Left kidney (tissue), 2 donors: ENCODE data around the gene ECHS1. TPM values are rescaled to one million over a fixed set of nuclear protein-coding genes. Genes with fewer than 3 reads are reported as not detected.
A peak's percentile ranks its signal among the peaks of the same experiment; 100 is the strongest.
"Not testable (repeated sequence)": the region's sequence is repeated elsewhere in the genome, so short reads cannot be mapped to it uniquely, and the experiment has no call there.

Experiments used
- DNase-seq: peaks from one replicate; pipeline ENCODE4 v3.0.0-alpha.2; 2013
- polyA plus RNA-seq: library from polyadenylated mRNA; unstranded; fragments of 120-200 nt; gene quantifications from one replicate; pipeline ENCODE4 v1.2.1, GENCODE V29; 2013; ENCODE audit not compliant: insufficient read length

ECHS1 gene
- polyA plus RNA-seq, 1 donor: 128 TPM

DNA sequence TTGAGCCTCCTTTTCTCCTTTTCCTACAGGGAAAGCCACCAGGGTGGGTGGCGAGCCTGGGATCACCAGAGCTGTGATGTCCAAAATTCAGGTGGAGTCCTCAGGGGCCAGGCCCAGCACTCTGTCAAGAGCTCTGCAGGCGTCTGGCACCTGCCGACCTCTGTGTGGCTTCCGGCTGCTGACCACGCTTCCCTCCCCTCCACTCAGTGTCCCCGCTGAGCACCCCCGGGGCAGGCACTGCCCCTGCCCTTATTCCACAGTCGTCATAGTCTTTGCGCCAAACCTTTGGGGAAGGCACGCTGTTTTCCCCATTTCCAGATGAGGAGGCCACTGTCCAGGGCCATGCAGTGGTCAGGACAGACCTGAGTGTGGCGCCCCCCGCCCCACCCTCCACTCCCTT is 28.3 kb upstream of the ECHS1 start:
- no peak for DNase-seq

DNA sequence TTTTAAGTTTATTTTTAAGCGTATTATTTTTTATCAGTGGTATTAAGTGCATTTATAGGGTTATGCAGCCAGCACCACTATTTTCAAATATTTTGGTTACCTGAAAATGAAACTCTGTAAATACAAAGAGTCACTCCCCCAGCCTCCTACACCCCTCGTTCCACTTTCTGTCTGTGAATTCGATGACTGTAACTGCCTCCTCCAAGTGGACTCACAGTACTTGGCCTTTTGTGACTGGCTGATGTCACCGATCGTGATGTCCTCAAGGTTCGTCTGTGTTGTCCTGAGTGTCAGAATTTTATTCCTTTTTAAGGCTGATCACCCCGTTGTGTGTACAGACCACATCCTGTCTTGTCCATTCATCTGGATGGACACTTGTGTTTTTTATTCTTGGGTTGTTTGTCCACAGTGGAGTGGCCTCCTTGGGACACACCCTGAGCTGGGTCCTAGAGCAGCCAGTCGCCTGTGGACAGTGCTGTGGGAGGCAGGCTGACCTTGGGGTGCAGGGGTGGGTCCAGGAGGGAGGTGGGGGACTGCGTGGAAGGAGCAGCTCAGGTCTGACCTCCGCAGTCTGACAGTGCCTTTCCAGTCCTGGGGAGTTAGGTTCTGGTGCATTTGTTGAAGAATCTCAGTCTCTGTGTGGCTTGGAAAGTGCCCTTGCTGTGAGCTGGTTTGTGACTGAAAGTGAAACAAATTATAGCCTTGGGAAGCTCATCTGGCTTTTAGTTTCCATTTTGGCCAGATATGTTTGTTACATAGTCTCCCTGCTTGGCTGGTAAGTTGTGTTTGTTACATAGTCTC is 27.7 kb upstream of the ECHS1 start:
- no peak for DNase-seq

DNA sequence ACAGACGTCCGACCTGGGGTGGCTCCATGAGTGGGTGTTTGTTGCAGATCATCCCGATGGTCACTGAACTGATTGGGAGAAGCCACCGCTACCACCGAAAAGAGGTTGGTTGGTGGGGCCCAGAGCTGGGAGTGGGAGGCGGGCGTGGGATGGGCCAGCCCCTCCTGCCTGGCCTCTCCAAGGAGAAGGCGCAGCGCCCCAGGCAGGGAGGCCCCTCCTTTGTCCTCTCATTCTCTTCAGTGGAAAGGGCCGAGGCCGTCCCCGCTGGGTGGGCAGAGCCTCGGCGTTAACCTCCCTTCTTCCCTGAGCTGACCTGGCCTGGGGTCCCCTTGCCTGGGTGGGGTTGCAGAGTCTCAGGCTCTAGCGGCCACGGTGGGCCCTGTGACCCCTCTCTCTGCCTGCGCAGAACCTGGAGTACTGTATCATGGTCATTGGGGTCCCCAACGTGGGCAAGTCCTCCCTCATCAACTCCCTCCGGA is 26.0 kb upstream of the ECHS1 start:
- no peak for DNase-seq

DNA sequence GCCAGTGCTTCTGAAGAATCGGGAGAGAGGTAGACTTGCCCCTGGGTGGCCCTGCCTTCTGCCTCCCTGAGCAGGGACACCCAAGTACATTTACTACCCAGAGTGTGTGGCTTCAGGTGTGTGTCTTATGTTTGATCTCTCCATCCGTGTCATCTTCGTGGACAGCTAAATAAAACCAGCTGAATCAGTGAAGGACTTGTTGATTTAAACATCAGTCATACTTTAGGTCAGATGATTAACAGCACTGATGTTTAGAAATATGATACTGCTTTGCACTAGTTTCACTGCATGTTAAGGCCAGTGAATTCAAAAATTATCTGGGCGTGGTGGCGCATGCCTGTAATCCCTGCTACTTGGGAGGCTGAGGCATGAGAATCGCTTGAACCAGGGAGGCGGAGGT is 24.8 kb upstream of the ECHS1 start:
- no peak for DNase-seq

DNA sequence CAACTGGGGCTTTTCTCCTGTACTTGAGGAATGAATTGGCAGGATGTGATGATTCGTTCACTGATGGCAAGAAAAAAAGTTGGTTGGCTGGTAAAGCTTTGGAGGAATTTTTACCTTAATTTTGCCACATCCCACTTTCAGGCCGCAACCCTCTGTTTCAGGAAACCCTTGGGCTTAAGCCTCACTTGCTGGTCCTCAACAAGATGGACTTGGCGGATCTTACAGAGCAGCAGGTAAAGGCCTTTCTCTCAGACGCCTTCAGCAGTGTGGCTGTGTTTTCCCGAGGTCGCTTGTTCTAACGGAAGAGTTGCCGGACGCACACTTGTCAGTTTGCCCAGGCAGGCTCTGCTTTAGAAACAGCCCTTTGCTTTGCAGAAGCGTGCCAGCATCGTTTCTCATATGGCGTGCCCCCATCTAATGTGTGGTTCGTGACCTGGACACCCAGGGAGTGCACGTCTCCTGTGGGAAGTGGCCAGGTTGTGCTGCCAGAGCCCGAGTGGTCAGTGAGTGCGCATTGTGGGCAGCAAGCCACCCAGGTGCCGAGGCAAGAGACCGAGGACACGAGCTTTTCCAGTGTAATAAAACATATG is 23.0 kb upstream of the ECHS1 start:
- no peak for DNase-seq

DNA sequence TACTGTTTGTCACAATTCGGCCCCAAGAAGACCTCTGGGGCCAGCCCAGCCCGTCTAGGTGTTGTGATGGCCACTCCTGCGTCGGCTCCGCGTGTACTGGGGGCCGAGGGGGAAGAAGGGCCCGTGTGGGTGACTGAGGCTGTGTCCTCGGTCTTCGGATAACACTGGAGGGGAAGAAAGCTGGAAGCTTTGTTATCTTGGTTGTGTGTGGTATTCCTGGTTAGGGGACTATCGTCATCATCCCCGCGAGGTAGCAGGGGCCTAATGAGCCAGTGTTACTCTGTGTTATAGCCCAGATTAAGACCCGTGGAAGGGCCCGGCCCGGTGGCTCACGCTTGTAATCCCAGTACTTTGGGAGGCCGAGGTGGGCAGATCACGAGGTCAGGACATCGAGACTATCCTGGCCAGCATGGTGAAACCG is 21.7 kb upstream of the ECHS1 start:
- no peak for DNase-seq

DNA sequence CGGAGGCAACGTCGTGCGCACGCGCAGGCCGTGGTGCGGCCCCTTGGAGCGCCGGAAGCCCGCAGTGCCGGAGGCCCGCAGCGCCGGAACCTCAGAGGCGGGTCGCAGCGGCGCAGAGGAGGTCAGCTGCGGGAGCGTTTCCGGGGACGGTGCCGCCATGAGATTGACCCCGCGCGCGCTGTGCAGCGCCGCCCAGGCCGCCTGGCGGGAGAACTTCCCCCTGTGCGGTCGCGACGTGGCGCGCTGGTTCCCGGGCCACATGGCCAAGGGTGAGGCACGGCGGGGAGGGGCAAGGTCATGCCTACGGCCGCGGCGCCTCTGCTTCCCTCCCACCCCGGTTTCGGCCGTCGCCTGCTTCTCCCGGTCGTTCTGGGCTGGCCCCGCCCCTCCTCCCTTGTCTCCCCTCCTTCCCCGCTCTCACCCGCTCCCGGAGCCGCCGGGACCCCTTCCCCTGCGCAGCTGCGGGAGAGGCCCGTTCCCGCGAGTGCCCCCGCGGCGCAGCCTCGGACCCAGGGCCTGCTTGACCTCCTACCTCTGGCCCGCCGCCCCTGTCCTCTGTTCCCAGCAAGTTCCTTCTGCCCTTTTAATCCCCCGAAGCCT is 21.0 kb upstream of the ECHS1 start, which contains the start of gene MTG1:
TSS of gene MTG1 (plus strand) at position 94 of the 600 bp plus-strand sequence. CDS start at position 158, 64 bp downstream.
- peak; percentile 95 for DNase-seq

DNA sequence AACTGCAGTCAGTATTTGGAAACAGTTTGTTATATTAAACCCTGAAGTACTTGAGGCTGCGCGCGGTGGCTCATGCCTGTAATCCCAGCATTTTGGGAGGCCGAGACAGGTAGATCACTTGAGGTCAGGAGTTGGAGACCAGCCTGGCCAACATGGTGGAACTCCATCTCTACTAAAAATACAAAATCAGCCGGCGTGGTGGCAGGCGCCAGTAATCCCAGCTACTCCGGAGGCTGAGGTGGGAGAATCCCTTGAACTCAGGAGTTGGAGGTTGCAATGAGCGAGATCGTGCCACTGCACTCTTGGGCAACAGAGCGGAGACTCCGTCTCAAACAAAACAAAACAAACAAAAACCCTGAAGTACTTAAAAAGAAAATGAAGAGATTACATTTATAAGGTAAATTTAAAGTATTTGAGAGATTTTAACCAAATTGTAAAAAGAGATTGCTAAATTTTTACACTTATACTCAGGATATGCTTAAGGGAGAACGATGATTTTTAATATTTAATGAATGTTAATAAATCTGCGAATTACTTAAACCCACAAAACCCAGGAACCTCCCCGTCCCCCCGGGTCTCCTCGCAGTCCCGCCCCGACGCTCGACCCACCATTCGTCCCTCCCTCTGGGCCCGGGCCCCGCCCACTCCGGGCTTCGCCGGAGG is 20.4 kb upstream of the ECHS1 start:
- no peak for DNase-seq

DNA sequence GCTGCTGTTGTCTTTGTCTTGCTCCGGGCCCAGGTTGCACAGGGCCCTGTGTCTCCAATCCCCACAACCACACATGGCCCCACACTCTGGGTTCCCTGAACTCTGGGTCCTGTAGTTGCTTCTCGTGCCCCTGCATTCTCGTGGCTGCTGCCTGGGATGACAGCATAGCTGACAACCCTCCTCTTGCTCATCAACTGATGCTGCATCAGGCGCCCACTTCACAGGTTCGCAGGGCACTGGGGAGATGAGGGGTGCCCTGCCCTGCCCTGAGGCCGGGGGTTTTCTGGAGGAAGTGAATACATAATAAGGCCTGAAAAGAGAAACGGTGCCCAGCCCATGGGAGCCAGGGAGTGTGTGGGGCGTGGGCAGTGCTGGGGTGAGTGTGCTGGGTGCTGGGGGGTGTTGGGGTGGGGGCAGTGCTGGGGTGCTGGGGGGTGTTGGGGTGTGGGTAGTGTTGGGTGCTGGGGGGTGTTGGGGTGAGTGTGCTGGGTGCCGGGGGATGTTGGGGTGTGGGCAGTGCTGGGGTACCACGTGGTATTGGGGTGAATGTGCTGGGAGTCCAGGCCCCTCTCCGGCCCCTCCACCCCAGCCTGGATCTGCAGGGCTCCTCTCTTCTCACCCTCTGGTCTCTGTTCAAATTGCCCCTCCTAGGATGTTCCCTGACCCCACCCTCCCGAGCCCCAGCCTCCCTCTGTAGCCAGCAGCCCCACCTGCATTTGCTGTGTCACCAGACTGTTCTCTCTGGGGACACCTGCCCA is 18.8 kb upstream of the ECHS1 start:
- DNase-seq: no peak

DNA sequence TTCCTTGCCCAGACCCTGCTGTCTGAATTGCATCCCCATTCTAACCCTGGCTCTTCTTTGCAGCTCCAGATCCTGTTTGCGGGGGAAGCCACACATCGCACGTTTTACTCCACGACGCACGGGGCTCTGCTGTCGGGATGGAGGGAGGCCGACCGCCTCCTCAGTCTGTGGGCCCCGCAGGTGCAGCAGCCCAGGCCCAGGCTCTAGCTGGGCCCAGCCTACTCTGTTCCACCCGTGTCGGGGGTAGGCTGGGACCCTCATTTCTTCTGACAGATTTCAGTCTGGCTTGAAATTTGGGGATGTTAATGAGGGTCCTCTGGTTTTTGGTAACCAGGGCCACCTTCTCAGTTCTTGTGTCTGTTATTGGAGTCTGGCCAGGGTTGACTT is 18.1 kb upstream of the ECHS1 start:
- DNase-seq: no peak

DNA sequence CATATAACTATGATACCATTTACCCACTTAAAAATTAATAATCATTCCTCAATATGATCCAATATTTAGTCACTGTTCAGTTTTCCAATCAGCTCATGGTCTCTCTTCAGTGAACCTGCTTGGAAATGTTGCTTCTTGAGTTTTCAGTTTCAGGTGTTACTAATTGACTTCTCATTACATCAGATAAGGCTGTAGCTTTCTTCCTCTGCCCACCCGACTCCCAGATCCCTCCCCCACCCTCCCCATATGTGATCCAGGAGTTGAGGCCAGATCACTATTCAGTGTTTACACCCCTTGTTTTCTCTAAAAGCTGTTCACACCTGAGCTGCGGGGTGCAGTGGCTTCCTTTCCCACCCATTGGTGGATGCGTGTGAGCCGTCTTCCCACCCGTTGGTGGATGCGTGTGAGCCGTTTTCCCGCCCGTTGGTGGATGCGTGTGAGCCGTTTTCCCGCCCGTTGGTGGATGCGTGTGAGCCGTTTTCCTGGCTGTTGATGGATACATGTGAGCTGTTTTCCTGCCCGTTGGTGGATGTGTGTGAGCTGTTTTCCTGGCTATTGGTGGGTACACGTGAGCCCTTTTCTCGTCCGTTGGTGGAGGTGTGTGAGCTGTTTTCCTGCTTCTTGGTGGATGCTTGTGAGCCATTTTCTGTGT is 17.6 kb upstream of the ECHS1 start:
- DNase-seq: no peak

DNA sequence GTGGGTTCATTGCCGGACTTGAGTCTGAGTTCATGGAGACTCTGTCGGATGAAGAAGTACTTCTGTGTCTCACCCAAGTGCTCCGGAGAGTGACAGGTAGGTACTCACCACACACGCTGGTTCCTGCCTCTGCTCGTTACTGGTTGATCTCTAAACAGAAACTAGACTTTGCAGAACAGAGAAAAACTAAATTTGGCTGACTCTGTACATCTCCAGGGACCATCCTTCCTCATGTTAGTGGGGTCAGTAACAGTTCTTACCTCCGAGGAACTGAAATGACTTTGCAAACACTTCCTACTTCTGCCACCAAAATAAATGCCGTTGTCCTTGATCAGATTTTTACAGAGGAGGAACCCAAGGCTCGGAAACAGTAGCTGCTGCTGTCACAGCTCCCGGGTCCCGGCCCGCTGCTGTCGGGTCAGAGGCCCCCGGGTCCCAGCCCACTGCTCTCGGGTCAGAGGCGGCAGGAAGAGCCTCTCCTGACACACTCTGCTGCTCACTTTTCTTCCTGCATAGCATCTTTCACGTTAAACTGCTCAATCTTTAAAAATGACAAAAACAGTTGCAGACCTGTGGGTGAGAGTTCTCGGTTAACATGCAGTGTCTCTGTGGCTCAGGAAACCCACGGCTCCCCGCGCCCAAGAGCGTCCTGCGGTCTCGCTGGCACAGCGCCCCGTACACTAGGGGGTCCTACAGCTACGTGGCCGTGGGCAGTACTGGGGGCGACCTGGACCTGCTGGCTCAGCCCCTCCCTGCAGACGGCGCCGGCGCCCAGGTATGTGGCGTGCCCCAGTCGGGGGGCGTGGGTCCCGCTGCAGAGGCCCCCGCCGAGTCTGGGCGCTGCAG is 16.0 kb upstream of the ECHS1 start:
- no peak for DNase-seq

DNA sequence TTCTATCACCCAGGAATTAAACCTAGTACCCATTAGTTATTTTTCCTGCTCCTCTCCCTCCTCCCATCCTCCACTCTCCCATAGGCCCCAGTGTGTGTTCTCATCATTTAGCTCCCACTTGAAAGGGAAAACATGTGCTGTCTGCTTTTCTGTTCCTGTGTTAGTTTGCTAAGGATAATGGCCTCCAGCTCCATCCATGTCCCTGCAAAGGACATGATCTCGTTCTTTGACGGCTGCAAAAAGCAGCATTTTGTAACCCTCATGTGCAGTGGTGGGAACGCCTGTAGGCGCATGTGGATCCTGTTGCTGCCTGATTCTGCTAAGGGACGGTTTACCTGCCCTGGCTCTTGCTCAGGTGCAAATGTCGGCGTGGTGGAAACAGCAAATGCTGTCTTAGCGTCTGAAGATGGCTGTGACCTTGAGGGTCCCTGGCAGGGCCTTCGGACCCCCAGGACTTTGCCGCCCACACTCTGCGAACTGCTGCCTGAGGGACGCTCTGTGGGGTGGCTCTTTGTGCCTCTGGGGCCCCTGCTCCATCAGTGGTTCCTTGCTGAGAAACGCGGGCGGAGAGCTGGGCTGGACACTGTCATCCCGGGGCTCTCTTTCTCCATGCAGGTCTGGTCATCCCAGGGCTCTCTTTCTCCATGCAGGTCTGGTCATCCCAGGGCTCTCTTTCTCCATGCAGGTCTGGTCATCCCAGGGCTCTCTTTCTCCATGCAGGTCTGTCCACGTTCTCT is 15.2 kb upstream of the ECHS1 start:
- DNase-seq: no peak

DNA sequence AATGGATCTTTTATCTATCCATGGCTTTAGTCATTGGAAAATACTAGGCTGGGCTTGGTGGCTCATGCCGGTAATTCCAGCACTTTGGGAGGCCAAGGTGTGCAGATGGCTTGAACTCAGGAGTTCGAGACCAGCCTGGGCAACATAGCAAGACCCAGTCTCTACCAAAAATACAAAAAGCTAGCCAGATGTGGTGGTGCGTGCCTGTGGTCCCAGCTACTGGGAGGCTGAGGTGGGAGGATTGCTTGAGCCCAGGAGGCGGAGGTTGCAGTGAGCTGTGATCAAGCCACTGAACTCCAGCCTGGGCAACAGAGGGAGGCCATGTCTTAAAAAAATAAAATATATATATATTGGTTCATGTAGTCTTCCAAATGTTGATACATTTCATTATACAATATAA is 13.8 kb upstream of the ECHS1 start:
- not testable (repeated sequence) for DNase-seq

DNA sequence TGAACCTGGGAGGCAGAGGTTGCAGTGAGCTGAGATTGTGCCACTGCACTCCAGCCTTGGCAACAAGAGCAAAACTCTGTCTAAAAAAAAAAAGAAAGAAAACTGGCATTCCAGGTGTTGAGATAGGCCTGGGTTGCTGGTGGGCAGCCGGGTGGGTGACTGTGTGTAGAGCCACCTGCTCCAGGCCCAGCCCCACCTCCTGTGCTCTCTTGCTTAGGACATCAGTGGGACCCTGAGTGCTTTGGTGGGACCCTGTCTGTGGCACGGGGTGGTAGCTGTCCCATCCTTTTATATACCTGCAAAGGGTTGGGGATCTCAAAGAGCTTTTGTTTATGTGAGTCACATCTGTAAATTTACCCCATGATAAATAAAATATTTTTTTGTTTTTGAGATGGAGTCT is 12.1 kb upstream of the ECHS1 start:
- no peak for DNase-seq

DNA sequence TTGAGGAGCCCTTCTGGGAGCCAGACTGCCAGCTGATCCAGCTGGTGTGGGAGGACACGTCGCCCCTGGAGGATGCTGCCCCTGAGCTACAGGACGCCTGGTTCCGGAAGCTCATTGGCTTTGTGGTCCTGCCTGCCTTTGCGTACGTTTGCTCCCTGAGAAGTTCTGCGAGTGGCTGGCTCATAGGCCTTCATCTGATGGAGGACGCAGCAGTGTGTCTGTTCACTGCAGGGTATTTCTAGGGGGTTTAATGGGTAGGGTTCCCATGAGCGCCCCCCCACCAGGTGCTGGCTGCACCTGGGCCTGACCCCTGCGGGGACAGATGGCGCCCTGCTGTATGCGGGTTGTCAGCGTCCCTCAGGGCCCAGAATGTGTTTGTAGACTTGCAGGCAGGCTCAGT is 10.9 kb upstream of the ECHS1 start:
- DNase-seq: no peak

DNA sequence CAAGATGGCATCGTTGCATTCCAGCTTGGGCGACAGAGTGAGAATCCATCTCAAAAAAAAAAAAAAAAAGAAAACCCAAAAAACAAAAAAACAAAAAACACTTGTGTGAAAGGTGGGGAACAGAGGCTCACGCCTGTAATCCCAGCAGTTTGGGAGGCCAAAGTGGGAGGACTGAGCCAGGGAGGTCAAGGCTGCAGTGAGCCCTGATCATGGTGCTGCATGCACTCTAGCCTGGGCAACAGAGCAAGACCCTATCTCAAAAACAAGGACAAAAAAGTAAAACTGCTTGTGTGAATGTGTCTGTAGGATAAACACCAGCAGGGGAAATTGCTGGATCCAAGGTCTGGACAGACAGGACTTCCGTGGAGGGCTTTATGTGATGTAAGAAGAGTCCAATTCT is 10.4 kb upstream of the ECHS1 start:
- DNase-seq: no peak

DNA sequence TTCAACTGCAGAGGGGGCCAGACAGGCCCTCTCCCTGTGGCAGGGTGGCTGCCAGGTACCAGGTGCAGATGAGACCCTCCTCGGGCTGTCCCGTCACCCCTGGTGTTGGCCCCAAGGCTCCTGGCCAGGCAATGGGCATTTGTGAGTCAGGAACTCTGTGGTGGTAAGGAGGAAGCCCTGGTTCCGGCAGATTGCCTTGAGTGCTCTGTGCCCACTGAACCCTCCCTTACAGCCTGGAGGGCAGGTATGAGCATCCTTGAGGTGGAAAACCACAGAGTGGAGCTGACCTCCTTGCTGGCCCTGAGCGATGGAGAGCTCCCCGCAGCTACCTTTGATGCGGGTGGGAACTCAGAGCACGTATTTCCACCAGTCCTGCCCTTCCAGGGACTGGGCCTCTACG is 7.9 kb upstream of the ECHS1 start:
- DNase-seq: no peak

DNA sequence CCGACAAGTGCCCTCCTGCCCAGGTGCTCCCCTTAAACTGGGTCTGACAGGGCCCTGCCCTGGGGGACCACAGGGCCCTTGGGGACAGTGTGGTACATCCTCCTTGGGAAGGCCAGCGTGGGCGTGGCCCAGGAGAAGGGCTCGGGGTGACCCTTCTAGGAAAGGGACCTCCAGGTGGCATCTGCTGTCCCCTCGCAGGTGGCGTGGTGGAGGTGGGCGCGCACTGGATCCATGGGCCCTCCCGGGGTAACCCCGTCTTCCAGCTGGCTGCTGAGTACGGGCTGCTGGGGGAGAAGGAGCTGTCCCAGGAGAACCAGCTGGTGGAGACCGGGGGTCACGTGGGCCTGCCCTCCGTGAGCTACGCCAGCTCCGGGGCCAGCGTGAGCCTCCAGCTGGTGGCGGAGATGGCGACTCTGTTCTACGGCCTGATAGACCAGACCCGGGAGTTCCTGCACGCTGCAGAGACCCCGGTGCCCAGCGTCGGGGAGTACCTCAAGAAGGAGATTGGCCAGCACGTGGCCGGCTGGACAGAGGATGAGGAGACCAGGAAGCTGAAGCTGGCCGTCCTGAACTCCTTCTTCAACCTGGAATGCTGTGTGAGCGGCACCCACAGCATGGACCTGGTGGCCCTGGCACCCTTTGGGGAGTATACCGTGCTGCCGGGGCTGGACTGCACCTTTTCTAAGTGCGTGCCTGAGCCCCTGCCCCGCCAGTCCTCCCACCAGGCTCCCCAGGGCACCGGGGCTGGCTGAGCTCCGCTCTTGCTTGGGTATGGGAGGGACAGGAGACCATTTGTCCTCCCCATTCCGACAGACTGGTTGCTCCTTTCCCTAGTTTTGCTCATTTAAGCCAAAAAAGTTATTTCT is 6.9 kb upstream of the ECHS1 start:
- no peak for DNase-seq
